CD4-positive, alpha-beta T cell (primary cell): Measurements from ENCODE around the gene TCF4. TPM values are rescaled to one million over a fixed set of nuclear protein-coding genes. Genes with fewer than 3 reads are reported as not detected.

Experiments
- ATAC-seq: fragments of 200-7000 bp; cut with Tn5 transposase; one replicate; pipeline ENCODE4 v1.10.0; 2022; ENCODE audit warnings: mild to moderate bottlenecking; ENCODE audit not compliant: poor library complexity
- CTCF ChIA-PET: fragments of 350-600 bp; sonication (Branson Sonifier 250); formaldehyde crosslinking; loops from one replicate; lab custom pipeline; 2021; ENCODE audit warnings: antibody characterized with exemption, inconsistent platforms; lab: Charles Lee
- POLR2A ChIA-PET: fragments of 350-600 bp; sonication (Branson Sonifier 250); formaldehyde crosslinking; loops from one replicate; lab custom pipeline; 2021; ENCODE audit warnings: antibody characterized with exemption, inconsistent platforms; lab: Charles Lee
- DNase-seq, 14 experiments: peaks; one replicate each; pipeline ENCODE4 v3.0.0-alpha.2; 2013 to 2020; ENCODE audit warnings: mixed read lengths in 2 of 14
- H3K27ac ChIP-seq, 2 donors: one replicate each; pipeline versions ENCODE4 v1.5.1 to v1.7.0; 2013; ENCODE audit warnings: low read length in 2 of 2, low read depth in 1 of 2, mild to moderate bottlenecking in 1 of 2
- H3K27me3 ChIP-seq, 2 experiments: 1 replicate in 1 of 2; 2 replicates in 1 of 2; pipeline versions ENCODE4 v1.6.1 to v1.7.0; 2013; ENCODE audit warnings: low read length in 2 of 2, control low read depth in 1 of 2, mild to moderate bottlenecking in 1 of 2, moderate library complexity in 1 of 2; ENCODE audit not compliant: insufficient read depth in 2 of 2, control insufficient read depth in 1 of 2
- H3K36me3 ChIP-seq: one replicate; pipeline ENCODE4 v1.6.1; 2013; ENCODE audit warnings: low read length, control low read depth; ENCODE audit not compliant: insufficient read depth
- H3K4me1 ChIP-seq: one replicate; pipeline ENCODE4 v1.6.1; 2013; ENCODE audit warnings: low read length, control low read depth; ENCODE audit not compliant: insufficient read depth
- H3K4me3 ChIP-seq: one replicate; pipeline ENCODE4 v1.5.1; 2013; ENCODE audit warnings: mild to moderate bottlenecking, low read length, moderate library complexity
- H3K9me3 ChIP-seq, 2 experiments: 1 replicate in 1 of 2; 2 replicates in 1 of 2; pipeline versions ENCODE4 v1.6.1 to v1.7.0; 2013; ENCODE audit warnings: low read length in 2 of 2, mild to moderate bottlenecking in 2 of 2, control low read depth in 1 of 2, moderate library complexity in 1 of 2; ENCODE audit not compliant: control insufficient read depth in 1 of 2, insufficient read depth in 1 of 2
- H3K27ac Mint-ChIP-seq: one replicate; pipeline ENCODE4 v1.8.0; 2020; ENCODE audit warnings: mixed read lengths
- H3K27me3 Mint-ChIP-seq: one replicate; pipeline ENCODE4 v1.8.0; 2021; ENCODE audit warnings: mixed read lengths
- H3K36me3 Mint-ChIP-seq: one replicate; pipeline ENCODE4 v1.8.0; 2021; ENCODE audit warnings: low read depth, mixed read lengths
- H3K4me1 Mint-ChIP-seq: one replicate; pipeline ENCODE4 v1.8.0; 2021; ENCODE audit warnings: low read depth, mixed read lengths
- H3K4me3 Mint-ChIP-seq: one replicate; pipeline ENCODE4 v1.8.0; 2020; ENCODE audit warnings: mild to moderate bottlenecking, mixed read lengths
- H3K9me3 Mint-ChIP-seq: one replicate; pipeline ENCODE4 v1.8.0; 2020; ENCODE audit warnings: mixed read lengths
- CTCF ChIP-seq: fragments of 200-600 bp; IDR thresholded peaks from one replicate; pipeline ENCODE4 v1.8.0; 2022; ENCODE audit warnings: antibody characterized with exemption, mild to moderate bottlenecking
- intact Hi-C, 2 experiments: fragments of 100-400 bp; cut with DNase I in 1 of 2; cut with micrococcal nuclease in 1 of 2; formaldehyde crosslinking; loops; one replicate each; pipeline versions ENCODE4 v1.15.1 to v1.9.0; 2023 to 2025; cut with DNase I, micrococcal nuclease
- total RNA-seq, 174 experiments: library from RNA in 2 of 174; stranded (reverse) in 2 of 174; gene quantifications; one replicate each; pipeline ENCODE4 v1.2.3 and lab custom pipeline; 2021 to 2026

The TCF4 gene
- total RNA-seq, 2 experiments from 2014 or later: 3.0 to 3.2 TPM

- Histone ChIP-seq H3K9me3 (no peaks in the 10 kb centered on the region), H3K4me3 (no peak overlapping the region), H3K4me1 (no peaks in the 10 kb centered on the region), H3K27me3 (no peaks in the 10 kb centered on the region), H3K27ac (no peak overlapping the region), H3K36me3 (no peaks in the 10 kb centered on the region)
- no peaks in the 10 kb centered on the region for H3K27me3 Mint-ChIP-seq
- H3K9me3 Mint-ChIP-seq: peaks cover 4% of the 10 kb centered on the region
- no peak overlapping the region for H3K4me3 Mint-ChIP-seq
- DNase-seq (no peak), ATAC-seq (no peak)
- no peak overlapping the region for H3K27ac Mint-ChIP-seq
- CTCF ChIA-PET: no interaction called here
- no peak for TF ChIP-seq CTCF
- intact Hi-C loops: no loop called here
- H3K36me3 Mint-ChIP-seq: no peaks in the 10 kb centered on the region
- H3K4me1 Mint-ChIP-seq: no peaks in the 10 kb centered on the region
- POLR2A ChIA-PET: no interaction called here
Measured at GRCh38 chr18:55189972-55190371, 398.0 kb downstream of the TCF4 start.

- Histone ChIP-seq H3K9me3 (no peaks in the 10 kb centered on the region), H3K4me1 (no peaks in the 10 kb centered on the region), H3K27ac (no peak overlapping the region), H3K36me3 (no peaks in the 10 kb centered on the region), H3K4me3 (no peak overlapping the region), H3K27me3 (no peaks in the 10 kb centered on the region)
- peaks cover 4% of the 10 kb centered on the region for H3K9me3 Mint-ChIP-seq
- H3K27me3 Mint-ChIP-seq: no peaks in the 10 kb centered on the region
- H3K27ac Mint-ChIP-seq: no peak overlapping the region
- intact Hi-C loops: no loop called here
- H3K36me3 Mint-ChIP-seq: no peaks in the 10 kb centered on the region
- DNase-seq (no peak), ATAC-seq (no peak)
- no peaks in the 10 kb centered on the region for H3K4me1 Mint-ChIP-seq
- no peak for TF ChIP-seq CTCF
- POLR2A ChIA-PET: no interaction called here
- no peak overlapping the region for H3K4me3 Mint-ChIP-seq
- CTCF ChIA-PET: no interaction called here
Measured at GRCh38 chr18:55186588-55186987, 401.4 kb downstream of the TCF4 start.

- Mint-ChIP-seq H3K27ac (no peak overlapping the region), H3K36me3 (no peaks in the 10 kb centered on the region), H3K4me3 (no peak overlapping the region), H3K27me3 (no peaks in the 10 kb centered on the region), H3K4me1 (no peaks in the 10 kb centered on the region), H3K9me3 (no peaks in the 10 kb centered on the region)
- Histone ChIP-seq H3K36me3 (no peaks in the 10 kb centered on the region), H3K4me3 (no peak overlapping the region), H3K9me3 (no peaks in the 10 kb centered on the region), H3K27me3 (no peaks in the 10 kb centered on the region), H3K4me1 (no peaks in the 10 kb centered on the region), H3K27ac (no peak overlapping the region)
- DNase-seq: no peak
- no peak for TF ChIP-seq CTCF
- intact Hi-C loops: no loop called here
- CTCF ChIA-PET: no interaction called here
- POLR2A ChIA-PET: no interaction called here
- ATAC-seq: no peak
Measured at GRCh38 chr18:55185391-55185790, 402.6 kb downstream of the TCF4 start.
